GM04503 (cell line): ENCODE data around the gene PCNX3.
"Not testable (repeated sequence)": the region's sequence is repeated elsewhere in the genome, so short reads cannot be mapped to it uniquely, and the experiment has no call there.

Experiments
- DNase-seq: peaks from one replicate; pipeline ENCODE4 v3.0.0-alpha.2; 2012; ENCODE audit warnings: low read depth

PCNX3 gene

GRCh38 chr11:65655570-65656332 is 40.2 kb downstream of the PCNX3 start:
- no peak for DNase-seq

DNA sequence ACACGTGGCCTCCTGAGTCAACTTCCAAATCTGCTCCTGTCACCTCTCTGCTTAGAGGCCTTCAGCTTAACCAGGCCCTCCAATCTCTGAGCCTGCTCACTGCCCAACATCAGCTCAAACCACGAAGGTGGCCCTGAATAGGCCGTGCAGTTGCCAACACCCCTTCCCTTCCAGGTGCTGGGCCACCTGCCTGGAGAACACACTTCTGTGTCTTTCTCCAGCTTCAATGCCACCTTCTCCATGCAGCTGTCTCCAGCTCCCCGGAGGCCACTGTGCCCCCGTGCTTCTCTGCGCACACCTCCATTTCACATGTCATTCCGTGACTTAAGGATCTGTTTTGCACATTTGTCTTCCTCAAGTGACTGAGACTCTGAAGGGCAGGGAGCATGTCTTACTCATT is 41.9 kb downstream of the PCNX3 start:
- DNase-seq = no peak

GRCh38 chr11:65658174-65659021 is 42.8 kb downstream of the PCNX3 start:
- DNase-seq = no peak

DNA sequence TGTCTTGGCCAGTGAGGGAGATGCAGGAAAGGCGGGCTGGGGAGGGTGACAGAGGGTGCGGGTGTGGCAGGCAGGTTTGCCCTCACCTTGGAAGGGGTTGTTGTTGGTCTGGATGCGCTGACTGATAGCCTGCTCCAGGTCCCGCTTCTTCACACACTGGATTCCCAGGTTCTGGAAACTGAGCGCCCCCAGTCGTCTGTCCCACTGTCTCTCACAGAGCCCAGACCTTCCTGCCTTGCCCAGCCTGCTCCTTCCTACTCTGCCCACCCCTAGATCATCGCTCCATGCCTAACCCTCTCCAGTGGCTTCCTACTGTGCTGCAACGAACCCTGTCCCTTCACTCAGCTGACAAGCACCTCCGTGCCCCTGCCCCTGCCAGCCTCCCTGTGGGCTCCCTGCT is 44.5 kb downstream of the PCNX3 start:
- no peak for DNase-seq

DNA sequence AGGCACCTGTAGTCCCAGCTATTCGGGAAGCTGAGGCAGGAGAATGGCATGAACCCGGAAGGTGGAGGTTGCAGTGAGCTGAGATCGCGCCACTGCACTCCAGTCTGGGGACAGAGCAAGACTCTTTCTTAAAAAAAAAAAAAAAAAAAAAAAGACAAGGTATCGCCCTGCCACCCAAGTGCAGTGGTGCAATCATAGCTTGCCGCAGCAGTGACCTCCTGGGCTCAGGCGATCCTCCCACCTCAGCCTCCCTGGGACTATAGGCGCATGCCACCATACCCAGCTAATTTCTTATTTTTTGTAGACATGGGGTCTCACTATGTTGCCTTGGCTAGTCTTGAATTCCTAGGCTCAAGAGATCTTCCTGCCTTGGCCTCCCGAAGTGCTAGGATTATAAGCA is 45.3 kb downstream of the PCNX3 start:
- DNase-seq = not testable (repeated sequence)

DNA sequence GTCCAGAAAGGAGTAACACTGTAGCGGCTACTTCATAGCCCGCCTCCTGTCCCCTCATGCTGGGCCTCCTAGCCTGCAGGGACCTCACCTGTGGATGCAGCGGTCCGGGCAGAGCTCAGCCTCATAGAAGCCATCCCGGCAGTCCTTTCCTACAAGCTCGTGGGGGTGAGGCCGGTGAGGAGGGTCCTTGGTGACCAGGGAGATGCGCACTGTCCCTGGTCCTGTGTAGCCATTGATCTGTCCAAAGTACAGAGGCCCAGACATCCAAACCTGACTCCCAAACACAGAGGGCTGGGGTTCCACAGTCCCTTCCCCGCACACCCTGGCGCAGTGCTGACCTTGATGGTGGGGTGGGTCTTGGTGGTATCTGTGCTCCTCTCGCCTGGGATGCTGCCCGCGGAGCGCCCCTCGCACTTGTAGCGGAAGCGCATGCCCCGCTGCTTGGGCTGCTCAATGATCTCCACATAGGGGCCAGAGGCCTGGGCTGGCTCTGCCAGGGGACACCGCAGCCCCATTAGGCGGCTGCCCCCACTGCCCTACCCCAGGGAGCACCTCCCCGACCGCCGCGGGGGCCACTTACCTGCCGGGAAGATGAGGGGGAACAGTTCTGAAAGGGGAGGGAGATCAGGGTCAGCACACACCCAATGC is 46.1 kb downstream of the PCNX3 start:
- DNase-seq = no peak

DNA sequence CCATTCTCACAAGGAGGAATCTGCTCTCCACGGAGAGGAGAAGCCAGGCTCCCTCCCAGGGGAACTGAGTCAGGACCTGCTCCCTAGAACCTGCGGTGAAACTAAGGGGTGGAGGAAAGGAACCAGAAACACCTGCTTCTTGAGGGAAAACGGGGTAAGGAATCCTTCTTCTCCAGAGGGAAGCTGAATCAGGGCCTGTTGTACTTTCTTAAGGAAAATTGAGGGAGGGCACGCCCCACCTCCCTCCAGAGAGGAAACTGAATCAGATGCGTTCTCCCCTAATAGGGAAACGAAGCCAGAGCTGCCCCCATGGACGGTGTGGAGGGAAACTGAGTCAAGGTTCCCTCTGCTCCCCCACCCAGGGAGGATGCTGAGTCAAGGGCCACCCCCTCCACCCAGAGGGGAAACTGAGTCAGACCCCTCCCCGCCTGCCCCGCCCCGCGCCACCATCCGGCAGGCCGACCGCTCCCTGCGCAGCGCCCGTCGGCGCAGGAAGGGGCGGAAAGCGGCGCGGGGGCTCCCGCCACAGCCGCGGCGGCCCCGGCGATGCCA is 46.7 kb downstream of the PCNX3 start:
- DNase-seq = no peak

DNA sequence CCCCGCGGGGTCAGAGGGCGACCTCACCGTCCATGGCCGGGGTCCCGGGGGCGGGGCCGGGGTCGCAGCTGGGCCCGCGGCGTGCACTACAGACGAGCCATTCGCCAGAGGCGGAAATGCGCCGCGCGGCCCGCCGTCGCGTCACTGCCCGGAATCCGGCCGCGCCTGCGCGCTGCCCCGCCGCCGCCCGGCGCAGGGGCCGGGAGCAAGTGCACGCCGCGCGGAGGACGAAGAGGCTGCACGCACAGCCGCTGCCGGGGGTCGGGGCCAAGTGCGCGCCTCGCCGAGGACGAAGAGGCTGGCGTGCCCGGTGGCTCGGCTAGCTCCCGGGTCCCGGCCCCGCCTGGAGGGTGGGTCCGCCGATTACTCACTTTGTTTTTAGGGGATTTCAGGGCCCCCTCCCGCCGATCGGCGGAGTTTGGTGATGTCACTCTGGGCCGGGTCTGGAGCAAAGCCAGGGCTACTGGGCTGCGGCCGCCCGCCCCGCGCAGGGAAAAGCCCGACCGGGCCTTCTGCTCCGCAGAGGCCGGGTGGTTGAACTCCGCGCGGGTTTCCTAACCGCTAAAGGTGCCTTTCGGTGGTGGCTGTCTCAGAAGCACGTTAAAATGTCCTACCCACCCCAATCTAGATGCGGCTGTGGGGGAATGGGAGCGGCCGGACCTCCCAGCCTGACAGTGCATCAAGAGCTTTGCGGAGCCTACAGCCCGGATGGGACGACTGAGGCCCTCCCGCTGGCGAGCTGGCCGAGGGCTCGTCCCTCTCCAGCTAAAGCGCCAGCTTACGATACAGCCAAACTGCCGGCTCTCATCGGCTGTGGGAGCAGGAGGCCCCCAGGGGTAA is 47.4 kb downstream of the PCNX3 start, which contains the start of gene RELA:
RELA (minus strand) TSS at position 118 of the 840 bp plus-strand sequence; CDS start at position 34, 84 bp downstream.
- DNase-seq = peak; percentile 61

GRCh38 chr11:65663639-65664200 is 48.1 kb downstream of the PCNX3 start:
- DNase-seq = peak; percentile 37

GRCh38 chr11:65672180-65672860 is 56.7 kb downstream of the PCNX3 start:
- no peak for DNase-seq

- no peak for DNase-seq
Measured at GRCh38 chr11:65672982-65673381, 57.4 kb downstream of the PCNX3 start.

GRCh38 chr11:65680192-65680743 is 64.7 kb downstream of the PCNX3 start:
- no peak for DNase-seq

DNA sequence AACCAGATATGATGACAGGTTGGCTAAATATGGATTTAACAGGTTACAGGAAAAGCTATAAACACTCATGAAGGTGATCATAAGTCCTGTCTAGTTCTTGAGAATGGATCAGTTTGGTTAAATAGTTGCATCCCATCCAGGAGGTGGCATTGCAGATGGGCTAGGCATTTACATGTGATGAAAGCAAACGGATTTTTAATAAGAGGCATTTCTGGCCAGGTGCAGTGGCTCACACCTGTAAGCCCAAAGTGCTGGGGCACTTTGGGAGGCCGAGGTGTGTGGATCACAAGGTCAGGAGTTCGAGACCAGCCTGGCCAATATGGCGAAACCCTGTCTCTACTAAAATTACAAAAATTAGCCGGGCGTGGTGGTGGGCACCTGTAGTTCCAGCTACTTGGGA is 67.9 kb downstream of the PCNX3 start:
- not testable (repeated sequence) for DNase-seq

DNA sequence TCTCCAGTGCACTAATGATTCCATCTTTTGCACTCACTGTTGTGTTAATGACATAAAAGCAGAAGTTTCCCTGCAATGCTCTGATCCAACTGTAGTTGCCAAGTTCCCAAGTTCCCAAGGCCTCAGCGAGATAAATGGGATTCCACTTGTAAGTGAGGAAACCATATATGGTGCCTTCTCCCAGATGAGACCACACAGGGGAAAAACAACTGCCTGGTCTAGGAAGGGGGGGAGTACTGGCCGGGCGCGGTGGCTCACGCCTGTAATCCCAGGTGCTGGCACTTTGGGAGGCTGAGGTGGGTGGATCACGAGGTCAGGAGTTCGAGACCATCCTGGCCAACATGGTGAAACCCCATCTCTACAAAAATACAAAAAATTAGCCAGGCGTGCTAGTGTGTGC is 70.4 kb downstream of the PCNX3 start:
- no peak for DNase-seq
